ENCODE measurements around the gene UQCRHL.
A peak's percentile ranks its signal among the peaks of the same experiment; 100 is the strongest.

UQCRHL gene

DNA sequence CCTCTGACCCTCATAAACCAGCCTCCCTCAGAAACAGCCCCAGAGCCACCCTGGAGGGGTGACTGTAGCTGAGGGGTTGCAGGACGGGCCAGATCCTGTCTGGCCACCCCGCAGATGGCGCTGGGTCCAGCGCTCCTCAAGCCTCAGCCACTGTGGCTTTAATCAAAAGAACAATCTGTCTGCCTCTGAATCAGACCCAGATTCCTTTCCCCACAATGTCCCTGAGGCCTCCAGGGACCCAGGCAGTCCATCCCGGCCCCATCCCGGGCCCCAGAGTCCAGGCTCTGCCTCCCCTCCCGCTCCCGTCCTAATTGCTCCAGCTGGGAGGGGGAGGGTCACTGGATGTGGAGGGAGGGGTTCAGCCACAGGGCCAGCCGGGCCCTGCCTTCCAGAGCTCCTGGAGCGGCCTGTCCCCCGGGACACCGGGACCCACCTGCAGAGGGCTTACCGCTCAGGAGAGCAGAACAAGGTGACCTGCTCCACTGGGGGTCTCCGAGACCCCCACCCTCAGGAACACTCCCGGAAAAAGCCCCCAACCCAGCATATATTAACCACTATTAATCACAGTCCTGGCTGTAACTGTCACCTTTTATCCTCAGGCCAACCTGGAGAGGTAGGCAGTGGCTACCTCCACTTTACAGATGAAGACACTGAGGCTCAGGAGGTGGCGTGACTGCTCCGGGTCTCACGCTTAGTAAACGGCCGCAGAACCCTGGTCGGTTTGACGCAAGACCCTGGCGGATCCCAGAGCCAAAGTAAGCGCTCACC lies 49.7 kb downstream of the UQCRHL start:
- peak in 1 of 2 donors; percentile 84 for DNase-seq
- TF ChIP-seq, protein P1, sequence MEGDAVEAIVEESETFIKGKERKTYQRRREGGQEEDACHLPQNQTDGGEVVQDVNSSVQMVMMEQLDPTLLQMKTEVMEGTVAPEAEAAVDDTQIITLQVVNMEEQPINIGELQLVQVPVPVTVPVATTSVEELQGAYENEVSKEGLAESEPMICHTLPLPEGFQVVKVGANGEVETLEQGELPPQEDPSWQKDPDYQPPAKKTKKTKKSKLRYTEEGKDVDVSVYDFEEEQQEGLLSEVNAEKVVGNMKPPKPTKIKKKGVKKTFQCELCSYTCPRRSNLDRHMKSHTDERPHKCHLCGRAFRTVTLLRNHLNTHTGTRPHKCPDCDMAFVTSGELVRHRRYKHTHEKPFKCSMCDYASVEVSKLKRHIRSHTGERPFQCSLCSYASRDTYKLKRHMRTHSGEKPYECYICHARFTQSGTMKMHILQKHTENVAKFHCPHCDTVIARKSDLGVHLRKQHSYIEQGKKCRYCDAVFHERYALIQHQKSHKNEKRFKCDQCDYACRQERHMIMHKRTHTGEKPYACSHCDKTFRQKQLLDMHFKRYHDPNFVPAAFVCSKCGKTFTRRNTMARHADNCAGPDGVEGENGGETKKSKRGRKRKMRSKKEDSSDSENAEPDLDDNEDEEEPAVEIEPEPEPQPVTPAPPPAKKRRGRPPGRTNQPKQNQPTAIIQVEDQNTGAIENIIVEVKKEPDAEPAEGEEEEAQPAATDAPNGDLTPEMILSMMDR (IDR thresholded peaks at IDR 0.05), result no peak
- H3K27me3 ChIP-seq, result no peaks in the 10 kb centered on the region
- peaks cover 0 to 68% (median 48%) of the 10 kb centered on the region in 4 donors for H3K4me1 ChIP-seq
- peak overlapping the region; percentile 95 to 97 for H3K27ac ChIP-seq
- no peaks in the 10 kb centered on the region for H3K36me3 ChIP-seq
- peak overlapping the region; percentile 79 to 90 for H3K4me3 ChIP-seq
- intact Hi-C loops (cut with DNase I; ENCODE audit: low total_unique reads), result no loop called here
- no peaks in the 10 kb centered on the region for H3K9me3 ChIP-seq
